Neural cell (in vitro differentiated cells): ENCODE measurements around the gene TBC1D22B. TPM values are rescaled to one million over a fixed set of nuclear protein-coding genes. Genes with fewer than 3 reads are reported as not detected.

Experiments
- H2AFZ ChIP-seq: fragments of 200-600, 300-800 bp; sonication (generic), shearing (Covaris generic); 2 replicates; pipeline ENCODE4 v1.6.0; 2014; ENCODE audit warnings: low read depth, mild to moderate bottlenecking, antibody characterized with exemption, low read length, moderate library complexity
- H3F3A ChIP-seq: fragments of 200-600 bp; shearing (Covaris generic); 2 replicates; pipeline ENCODE4 v1.6.1; 2016; ENCODE audit warnings: mild to moderate bottlenecking, moderate library complexity, mixed read lengths, antibody characterized with exemption, low read length; ENCODE audit not compliant: insufficient read depth, poor library complexity, severe bottlenecking
- H3K27ac ChIP-seq: fragments of 200-600, 300-800 bp; sonication (generic), shearing (Covaris generic); 2 replicates; pipeline ENCODE4 v1.5.1; 2014; ENCODE audit warnings: mild to moderate bottlenecking, low read length, moderate library complexity
- H3K27me3 ChIP-seq: fragments of 300-800, 200-600 bp; sonication (generic), shearing (Covaris generic); 2 replicates; pipeline ENCODE4 v1.6.0; 2014; ENCODE audit warnings: mild to moderate bottlenecking, low read depth, low read length, moderate library complexity; ENCODE audit not compliant: insufficient read depth
- H3K36me3 ChIP-seq: fragments of 300-800, 200-600 bp; sonication (generic), shearing (Covaris generic); 2 replicates; pipeline ENCODE4 v1.5.1; 2014; ENCODE audit warnings: mild to moderate bottlenecking, antibody characterized with exemption, low read length, moderate library complexity; ENCODE audit not compliant: insufficient read depth
- H3K4me2 ChIP-seq: fragments of 300-800, 200-600 bp; sonication (generic), shearing (Covaris generic); 2 replicates; pipeline ENCODE4 v1.6.0; 2014; ENCODE audit warnings: mild to moderate bottlenecking, low read length
- H3K4me3 ChIP-seq: fragments of 300-800, 200-600 bp; sonication (generic), shearing (Covaris generic); 2 replicates; pipeline ENCODE4 v1.5.1; 2014; ENCODE audit warnings: mild to moderate bottlenecking, low read length, moderate library complexity
- H3K79me2 ChIP-seq: fragments of 200-600 bp; shearing (Covaris generic); replicated peaks from 2 replicates; pipeline ENCODE4 v1.6.0; 2014; ENCODE audit warnings: mild to moderate bottlenecking, low read length, moderate library complexity; ENCODE audit not compliant: insufficient read depth
- H3K9ac ChIP-seq: fragments of 300-800, 200-600 bp; sonication (generic), shearing (Covaris generic); 2 replicates; pipeline ENCODE4 v1.6.1; 2016; ENCODE audit warnings: mild to moderate bottlenecking, low read length, mixed read lengths
- H3K9me2 ChIP-seq: fragments of 200-600 bp; shearing (Covaris generic); 2 replicates; pipeline ENCODE4 v1.6.1; 2016; ENCODE audit warnings: mild to moderate bottlenecking, low read length, mixed read lengths; ENCODE audit not compliant: insufficient read depth
- H3K9me3 ChIP-seq: fragments of 200-600, 300-800 bp; sonication (generic), shearing (Covaris generic); 2 replicates; pipeline ENCODE4 v1.6.1; 2016; ENCODE audit warnings: mild to moderate bottlenecking, mixed run types, low read length, moderate library complexity, mixed read lengths
- H4K20me1 ChIP-seq: fragments of 200-600 bp; shearing (Covaris generic); 2 replicates; pipeline ENCODE4 v1.6.1; 2016; ENCODE audit warnings: mild to moderate bottlenecking, mixed run types; ENCODE audit not compliant: insufficient read depth
- EP300 ChIP-seq: fragments of 450-650 bp; conservative IDR thresholded peaks from 2 replicates; pipeline ENCODE4 v1.6.1; 2014; ENCODE audit warnings: antibody characterized with exemption, mild to moderate bottlenecking, moderate library complexity; ENCODE audit not compliant: poor library complexity, severe bottlenecking
- EZH2 ChIP-seq: fragments of 200-600, 300-800 bp; shearing (Covaris generic), sonication (generic); IDR thresholded peaks from 2 replicates; pipeline ENCODE4 v1.6.1; 2014; ENCODE audit warnings: antibody characterized with exemption, low read length, borderline replicate concordance, mild to moderate bottlenecking; ENCODE audit not compliant: insufficient read depth, poor library complexity, severe bottlenecking
- MXI1 ChIP-seq: fragments of 450-650 bp; conservative IDR thresholded peaks from 2 replicates; pipeline ENCODE4 v1.6.1; 2014; ENCODE audit warnings: antibody characterized with exemption, mild to moderate bottlenecking; ENCODE audit not compliant: poor library complexity, severe bottlenecking
- POLR2AphosphoS5 ChIP-seq: IDR thresholded peaks from 2 replicates; pipeline ENCODE4 v1.6.1; 2012
- RAD21 ChIP-seq: fragments of 450-650 bp; conservative IDR thresholded peaks from 2 replicates; pipeline ENCODE4 v1.6.1; 2014; ENCODE audit warnings: antibody characterized with exemption, mild to moderate bottlenecking, moderate library complexity
- SMC3 ChIP-seq: fragments of 450-650 bp; conservative IDR thresholded peaks from 2 replicates; pipeline ENCODE4 v1.6.1; 2014; ENCODE audit warnings: antibody characterized with exemption, mild to moderate bottlenecking, moderate library complexity; ENCODE audit not compliant: poor library complexity
- TAF1 ChIP-seq: IDR thresholded peaks from 2 replicates; pipeline ENCODE4 v1.6.1; 2012; ENCODE audit warnings: low read depth
- polyA plus RNA-seq: library from polyadenylated mRNA; depleted of rRNA; stranded (reverse); fragments of >200 nt; gene quantifications from 2 replicates; pipeline ENCODE4 v1.2.3, GENCODE V29; 2014
- TF ChIP-seq, protein P1 (sequence below): IDR thresholded peaks from 2 replicates; pipeline ENCODE4 v1.6.1; 2012; ENCODE audit warnings: borderline replicate concordance
- TF ChIP-seq, protein P2 (sequence below): fragments of 450-650 bp; IDR thresholded peaks from 2 replicates; pipeline ENCODE4 v1.5.1; 2014; ENCODE audit warnings: antibody characterized with exemption, mild to moderate bottlenecking, moderate library complexity; ENCODE audit not compliant: poor library complexity, severe bottlenecking

Gene TBC1D22B
- polyA plus RNA-seq, 1 donor from 2014 or later = 10.6 TPM

DNA sequence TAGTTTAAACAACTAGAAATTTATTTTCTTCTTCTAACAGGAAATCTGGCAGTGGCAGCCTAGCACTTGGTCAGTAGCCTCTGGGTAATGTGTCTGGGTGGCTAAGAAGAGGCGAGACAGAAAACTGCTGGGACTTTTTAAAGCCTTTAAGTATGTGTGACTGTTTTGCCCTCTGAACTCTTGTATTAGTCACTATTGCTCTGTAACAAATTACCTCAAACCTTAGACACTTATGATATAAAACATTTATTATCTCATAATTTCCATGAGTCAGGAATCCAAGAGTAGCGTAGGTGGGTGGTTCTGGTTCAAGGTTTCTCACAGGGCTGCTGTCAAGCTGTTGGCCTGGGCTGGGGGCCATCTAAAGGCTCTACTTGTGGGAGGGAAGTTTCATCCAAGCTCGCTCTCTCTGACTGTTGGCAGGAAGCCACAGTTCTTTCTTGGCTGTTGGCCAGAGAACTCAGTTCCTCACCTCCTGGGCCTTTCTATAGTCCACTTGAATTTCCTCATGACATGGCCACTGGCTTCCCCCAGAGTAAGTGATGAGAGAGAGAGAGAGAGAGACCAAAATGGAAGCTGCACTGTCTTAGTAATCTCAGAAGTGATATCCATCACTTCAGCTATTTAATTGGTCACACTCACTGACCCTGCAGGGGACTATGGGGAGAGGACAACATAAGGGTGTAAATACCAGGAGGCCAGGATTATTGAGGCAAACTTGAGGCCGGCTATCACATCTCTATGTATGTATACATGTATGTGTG is 17.4 kb upstream of the TBC1D22B start:
- TF ChIP-seq, protein P1, sequence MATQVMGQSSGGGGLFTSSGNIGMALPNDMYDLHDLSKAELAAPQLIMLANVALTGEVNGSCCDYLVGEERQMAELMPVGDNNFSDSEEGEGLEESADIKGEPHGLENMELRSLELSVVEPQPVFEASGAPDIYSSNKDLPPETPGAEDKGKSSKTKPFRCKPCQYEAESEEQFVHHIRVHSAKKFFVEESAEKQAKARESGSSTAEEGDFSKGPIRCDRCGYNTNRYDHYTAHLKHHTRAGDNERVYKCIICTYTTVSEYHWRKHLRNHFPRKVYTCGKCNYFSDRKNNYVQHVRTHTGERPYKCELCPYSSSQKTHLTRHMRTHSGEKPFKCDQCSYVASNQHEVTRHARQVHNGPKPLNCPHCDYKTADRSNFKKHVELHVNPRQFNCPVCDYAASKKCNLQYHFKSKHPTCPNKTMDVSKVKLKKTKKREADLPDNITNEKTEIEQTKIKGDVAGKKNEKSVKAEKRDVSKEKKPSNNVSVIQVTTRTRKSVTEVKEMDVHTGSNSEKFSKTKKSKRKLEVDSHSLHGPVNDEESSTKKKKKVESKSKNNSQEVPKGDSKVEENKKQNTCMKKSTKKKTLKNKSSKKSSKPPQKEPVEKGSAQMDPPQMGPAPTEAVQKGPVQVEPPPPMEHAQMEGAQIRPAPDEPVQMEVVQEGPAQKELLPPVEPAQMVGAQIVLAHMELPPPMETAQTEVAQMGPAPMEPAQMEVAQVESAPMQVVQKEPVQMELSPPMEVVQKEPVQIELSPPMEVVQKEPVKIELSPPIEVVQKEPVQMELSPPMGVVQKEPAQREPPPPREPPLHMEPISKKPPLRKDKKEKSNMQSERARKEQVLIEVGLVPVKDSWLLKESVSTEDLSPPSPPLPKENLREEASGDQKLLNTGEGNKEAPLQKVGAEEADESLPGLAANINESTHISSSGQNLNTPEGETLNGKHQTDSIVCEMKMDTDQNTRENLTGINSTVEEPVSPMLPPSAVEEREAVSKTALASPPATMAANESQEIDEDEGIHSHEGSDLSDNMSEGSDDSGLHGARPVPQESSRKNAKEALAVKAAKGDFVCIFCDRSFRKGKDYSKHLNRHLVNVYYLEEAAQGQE = no peak
- no peak for TF ChIP-seq RAD21
- Histone ChIP-seq H3K9me3 (no peaks in the 10 kb centered on the region), H3F3A (no peaks in the 10 kb centered on the region), H3K4me3 (no peak overlapping the region), H2AFZ (no peak overlapping the region), H3K36me3 (no peaks in the 10 kb centered on the region), H3K4me2 (no peak overlapping the region), H3K27me3 (no peaks in the 10 kb centered on the region), H3K9ac (no peak overlapping the region), H4K20me1 (no peaks in the 10 kb centered on the region), H3K9me2 (no peaks in the 10 kb centered on the region), H3K27ac (no peak overlapping the region), H3K79me2 (no peaks in the 10 kb centered on the region)

DNA sequence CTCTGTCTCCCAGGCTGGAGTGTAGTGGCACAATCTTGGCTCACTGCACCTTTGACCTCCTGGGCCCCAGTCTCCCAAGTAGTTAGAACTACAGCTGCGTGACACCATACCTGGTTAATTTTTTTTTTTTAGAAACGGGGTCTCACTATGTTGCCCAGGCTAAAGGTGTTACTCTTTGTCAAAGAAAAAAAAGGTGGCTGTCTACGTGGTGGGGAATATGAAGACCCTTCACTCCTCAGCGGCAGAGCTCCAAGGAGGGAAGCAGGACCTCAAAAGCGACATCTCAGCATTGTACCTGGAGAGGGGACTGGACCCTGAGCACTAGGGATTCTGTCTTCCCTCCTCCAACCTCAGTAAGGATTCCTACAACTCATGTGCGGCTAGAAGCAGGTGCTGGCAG is 16.4 kb upstream of the TBC1D22B start:
- no peak overlapping the region for H3K27ac ChIP-seq
- no peaks in the 10 kb centered on the region for H3K79me2 ChIP-seq
- H3K27me3 ChIP-seq = no peaks in the 10 kb centered on the region
- no peak overlapping the region for H3K4me2 ChIP-seq
- no peaks in the 10 kb centered on the region for H3K36me3 ChIP-seq
- H3K4me3 ChIP-seq = no peak overlapping the region
- no peak overlapping the region for H2AFZ ChIP-seq
- H3K9me2 ChIP-seq = no peaks in the 10 kb centered on the region
- H3K9me3 ChIP-seq = no peaks in the 10 kb centered on the region
- no peaks in the 10 kb centered on the region for H3F3A ChIP-seq
- no peak overlapping the region for H3K9ac ChIP-seq
- no peaks in the 10 kb centered on the region for H4K20me1 ChIP-seq
- no peak for TF ChIP-seq RAD21
- no peak for TF ChIP-seq SMC3
- no peak for TF ChIP-seq TAF1
- TF ChIP-seq EZH2 = no peak
- TF ChIP-seq, protein P2, sequence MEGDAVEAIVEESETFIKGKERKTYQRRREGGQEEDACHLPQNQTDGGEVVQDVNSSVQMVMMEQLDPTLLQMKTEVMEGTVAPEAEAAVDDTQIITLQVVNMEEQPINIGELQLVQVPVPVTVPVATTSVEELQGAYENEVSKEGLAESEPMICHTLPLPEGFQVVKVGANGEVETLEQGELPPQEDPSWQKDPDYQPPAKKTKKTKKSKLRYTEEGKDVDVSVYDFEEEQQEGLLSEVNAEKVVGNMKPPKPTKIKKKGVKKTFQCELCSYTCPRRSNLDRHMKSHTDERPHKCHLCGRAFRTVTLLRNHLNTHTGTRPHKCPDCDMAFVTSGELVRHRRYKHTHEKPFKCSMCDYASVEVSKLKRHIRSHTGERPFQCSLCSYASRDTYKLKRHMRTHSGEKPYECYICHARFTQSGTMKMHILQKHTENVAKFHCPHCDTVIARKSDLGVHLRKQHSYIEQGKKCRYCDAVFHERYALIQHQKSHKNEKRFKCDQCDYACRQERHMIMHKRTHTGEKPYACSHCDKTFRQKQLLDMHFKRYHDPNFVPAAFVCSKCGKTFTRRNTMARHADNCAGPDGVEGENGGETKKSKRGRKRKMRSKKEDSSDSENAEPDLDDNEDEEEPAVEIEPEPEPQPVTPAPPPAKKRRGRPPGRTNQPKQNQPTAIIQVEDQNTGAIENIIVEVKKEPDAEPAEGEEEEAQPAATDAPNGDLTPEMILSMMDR = no peak
- TF ChIP-seq MXI1 = no peak
- TF ChIP-seq, protein P1 = no peak
- TF ChIP-seq POLR2AphosphoS5 = no peak
- no peak for TF ChIP-seq EP300
